IPS-11a (cell line): Measurements from ENCODE around the gene RAB6B.

Experiments used
- H3K4me3 ChIP-seq: one replicate; pipeline ENCODE4 v1.5.1; 2013; ENCODE audit warnings: low read depth, low read length, control low read depth

RAB6B gene

DNA sequence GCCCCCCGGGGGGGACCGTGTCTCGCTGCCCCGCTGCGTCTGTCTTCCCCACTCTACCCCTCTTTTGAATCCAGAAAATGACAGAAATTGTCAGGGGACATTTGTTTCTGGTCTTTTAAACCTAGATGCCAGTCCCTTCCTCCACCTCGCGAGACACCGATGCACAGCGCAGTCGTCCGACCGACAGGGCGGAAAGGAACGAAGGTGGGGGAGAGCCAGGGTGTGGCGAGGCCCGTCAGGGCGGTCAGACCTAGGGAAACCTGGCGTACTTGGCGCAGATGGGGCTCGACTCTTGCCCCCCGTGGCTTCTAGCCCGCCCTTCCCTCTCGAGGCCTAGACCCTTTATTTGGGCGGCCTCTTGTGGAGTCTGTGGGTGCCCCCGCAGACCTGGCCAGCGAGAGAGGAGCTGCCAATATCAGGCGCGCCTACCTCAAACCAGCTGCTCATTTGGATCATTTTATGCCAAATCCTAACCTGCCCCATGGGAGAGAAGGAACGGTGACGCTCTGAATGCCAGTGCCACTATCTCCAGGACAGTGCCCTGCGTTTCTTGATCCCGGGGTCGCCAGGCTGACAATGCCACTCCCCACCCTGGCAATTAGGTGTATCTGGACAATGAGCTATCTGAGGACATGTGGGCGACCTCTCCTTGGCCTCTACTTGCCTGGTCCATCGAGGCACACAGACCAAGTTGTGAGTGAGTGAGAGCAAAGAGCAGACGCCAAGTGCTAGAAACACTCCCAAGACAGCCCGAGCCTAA, 500 bp upstream of the RAB6B start:
- H3K4me3 ChIP-seq = peak overlapping the region; percentile 67

DNA sequence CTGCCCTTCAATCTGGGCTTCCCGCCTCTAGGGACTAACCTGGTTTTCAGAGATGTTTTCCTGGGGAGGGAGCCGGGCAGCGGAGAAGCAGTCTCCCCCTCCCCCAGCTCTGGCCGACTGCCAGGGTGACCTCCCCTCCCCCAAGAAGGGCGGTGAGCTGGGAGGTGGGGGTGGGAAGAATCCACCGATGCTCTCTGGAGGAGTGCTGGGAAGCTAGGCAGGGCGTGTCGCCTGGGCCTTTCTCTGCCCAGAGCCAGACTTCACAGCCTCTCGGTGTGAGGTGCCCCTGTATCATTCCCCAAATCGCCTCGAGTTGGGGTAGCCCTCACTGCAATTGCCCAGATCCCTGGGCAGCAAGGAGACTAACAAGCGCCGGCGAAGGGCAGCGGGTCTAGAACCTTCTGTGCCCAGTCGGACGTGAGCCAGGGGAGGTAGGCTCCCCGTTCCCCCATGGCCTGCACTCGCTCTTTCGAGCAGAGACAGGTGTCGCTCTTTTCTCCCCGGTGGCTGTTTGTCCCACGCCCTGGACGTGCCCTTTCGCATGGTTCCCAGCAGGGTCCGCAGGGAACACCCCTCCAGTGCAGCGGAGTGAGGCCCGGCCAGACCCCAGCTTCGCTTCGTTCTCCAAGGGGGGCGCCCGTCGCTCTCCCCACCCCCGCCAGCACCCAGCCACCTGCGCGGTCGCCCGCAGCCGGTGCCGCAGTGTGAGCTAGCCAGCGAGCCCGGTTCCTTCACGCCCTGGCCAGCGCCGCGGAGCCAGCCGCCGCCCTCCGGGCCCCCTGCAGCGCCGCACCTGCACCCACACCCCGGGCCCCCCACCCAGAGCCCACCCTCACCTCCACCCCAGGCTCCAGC, 1.1 kb downstream of the RAB6B start:
- H3K4me3 ChIP-seq = peak overlapping the region; percentile 67

DNA sequence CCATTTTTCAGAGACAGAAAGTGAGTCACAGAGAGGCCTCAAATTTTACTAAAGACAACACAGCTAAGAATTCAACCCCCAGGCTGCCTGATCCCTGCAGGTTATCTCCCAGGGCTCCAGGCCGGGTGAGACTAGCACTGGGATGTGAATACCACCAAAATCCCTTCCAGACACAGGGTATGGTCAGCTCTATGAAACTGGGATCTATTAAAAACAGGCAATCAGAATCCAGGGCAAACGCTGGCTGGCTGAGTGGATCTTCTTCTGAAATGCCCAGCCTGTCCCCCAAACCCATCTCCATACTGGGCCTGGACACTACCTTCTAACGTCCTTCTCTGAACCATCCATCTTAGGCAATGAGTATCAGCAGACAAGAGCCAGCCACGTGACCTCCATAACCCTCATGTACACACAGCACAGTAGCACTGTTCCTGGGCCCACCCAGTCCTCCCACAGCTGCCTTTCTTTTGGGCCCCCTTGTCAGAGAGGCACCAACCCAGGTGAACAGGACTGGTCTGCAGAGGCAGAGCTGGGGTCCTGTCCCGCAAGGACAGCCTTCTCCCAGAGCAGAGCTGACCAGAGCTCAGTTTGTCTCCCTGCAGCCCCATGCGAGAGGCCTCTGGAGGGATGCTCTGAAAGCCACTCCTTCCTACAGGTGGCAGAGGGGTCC, 1.9 kb downstream of the RAB6B start:
- peak overlapping the region; percentile 13 for H3K4me3 ChIP-seq

DNA sequence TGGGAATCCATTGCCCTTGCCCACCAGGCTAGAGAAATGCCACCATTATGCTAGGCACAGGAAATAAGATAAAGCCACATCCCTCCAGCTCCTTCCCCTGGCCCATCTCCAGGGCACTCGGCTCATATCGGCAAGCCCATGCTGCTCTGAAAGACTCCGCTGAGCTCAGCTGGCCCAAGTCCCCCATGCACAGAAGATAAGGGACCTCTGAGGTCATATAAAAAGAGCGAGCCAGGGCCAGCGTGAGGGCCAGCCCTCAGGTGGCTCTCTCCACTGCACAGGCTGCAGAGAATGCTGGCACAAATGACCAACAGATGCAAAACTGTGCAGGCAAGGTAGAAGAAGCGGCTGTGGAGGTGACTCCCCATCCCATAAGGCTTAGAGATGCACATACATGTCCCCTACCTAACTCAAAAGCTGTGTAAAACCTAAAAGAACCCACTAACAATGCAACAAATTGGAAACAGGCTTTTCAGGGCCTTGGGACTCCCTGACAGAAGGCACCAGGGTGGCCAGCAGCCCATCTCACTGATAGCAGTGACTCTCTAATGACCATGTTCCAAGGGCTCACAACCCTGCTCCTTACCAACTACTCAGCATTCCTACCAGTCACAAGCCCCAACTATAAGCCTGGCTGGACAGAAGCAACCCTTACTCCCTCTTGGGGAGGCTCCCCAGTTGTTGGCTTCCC, 3.0 kb downstream of the RAB6B start:
- no peak overlapping the region for H3K4me3 ChIP-seq

DNA sequence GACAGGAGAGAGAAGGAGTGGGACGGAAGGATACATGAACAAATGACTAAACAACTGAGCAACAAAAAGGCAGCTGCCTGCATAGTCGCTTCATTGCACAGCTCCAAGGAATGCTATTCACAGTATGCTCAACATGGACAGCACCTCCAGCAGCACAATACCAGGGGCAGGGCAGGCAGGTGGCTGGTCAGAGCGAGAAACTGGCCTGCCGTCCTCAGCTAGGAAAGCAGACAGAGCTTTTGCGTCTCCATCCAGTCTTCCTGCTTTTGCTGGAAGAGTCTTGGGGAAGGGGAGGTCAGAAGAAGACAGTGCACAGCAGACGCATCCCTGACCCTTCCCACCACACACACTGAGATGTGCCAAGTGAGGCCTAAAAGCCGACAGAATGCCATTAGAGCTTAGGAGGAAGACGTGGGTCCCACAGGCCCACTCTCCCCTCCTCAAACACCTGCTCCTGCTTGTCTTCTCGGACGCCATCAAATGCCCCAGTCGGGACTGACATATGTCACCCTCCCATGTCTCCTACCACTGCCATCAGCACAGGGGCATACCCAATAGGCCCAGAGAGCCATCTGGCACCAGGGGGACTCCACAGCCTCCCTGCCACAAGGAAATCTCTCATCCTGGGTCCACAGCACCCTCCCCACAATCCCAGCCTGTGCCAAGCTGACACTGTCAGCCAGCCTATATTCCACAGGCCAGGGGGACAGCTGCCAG, 3.9 kb downstream of the RAB6B start:
- no peak overlapping the region for H3K4me3 ChIP-seq

DNA sequence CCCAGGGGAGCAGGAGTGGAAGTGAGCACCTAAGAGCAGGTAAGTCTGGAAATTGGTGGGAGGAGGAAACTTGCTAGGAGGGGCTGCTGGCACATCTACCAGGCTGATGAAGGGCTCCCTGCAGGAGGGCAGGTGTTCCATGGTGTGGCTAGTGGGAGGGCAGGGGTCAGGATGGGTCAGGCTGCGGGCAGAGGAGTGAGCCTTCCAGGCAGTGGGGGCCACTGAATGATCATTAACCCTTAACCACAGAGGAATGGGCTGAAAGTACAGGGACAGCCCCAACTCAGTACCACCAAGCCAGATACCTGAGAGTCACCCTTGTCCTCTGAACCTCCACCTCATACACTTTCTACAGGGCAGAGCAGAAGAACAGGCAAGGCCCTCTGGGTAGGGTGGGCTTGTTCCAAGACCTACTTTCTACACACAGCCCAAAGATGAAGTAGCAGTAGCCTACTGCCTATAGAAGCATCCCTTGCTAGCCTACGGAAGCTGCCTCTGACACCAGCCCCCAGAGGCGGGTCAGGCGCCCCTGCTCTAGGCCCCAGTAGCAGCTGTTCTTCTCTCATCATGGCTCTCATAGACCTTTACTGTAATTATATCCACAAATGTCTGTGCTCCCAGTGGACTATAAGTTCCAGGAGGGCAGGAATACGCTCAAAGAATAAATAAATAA, 4.6 kb downstream of the RAB6B start:
- no peak overlapping the region for H3K4me3 ChIP-seq

DNA sequence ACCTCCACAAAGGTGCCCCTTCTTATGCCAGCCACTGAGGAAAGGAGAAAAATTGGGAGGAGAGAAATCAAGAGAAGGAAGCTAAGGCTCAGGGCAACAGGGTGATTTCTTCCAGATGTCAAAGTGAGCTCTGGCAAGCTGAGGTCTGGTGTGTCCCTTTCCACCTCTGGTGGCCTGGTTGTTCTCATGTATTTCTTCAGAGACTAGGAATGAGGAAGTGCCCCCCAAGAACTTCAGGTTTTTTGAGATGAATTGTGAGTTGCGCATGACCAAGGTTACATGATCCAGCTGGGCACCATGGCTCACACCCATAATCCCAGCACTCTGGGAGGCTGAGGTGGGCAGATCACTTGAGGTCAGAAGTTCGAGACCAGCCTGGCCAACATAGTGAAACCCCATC, 5.6 kb downstream of the RAB6B start:
- H3K4me3 ChIP-seq = no peak overlapping the region

DNA sequence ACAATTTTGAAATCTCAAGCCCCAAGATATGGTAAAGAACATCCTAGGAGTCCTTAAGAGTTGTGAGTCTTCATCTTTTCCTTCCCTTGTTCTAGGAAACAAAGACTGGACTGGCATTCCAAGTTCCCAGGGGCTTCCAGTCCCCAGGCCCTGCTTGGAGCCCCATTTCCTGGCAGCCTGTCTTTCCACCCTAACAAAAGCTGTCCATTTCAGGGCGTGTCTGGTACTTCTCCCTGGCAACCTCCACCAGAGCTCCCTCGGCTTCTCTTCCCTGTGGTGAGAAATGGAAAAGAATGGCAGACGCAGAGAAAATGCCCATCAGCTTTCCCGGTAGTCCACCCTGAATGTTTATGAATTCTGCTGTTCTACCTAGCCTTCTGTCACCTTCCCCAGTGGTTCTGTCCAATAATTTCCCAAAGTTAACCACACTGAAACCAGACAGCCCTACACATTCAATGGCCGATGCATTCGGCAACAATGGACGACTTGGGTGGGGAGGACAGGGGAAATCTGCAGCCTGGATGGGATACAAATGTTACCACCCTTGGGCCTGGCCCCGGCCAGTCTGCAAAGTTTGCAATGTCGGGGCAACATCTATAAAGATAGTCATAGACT, 6.8 kb downstream of the RAB6B start:
- H3K4me3 ChIP-seq = no peak overlapping the region

DNA sequence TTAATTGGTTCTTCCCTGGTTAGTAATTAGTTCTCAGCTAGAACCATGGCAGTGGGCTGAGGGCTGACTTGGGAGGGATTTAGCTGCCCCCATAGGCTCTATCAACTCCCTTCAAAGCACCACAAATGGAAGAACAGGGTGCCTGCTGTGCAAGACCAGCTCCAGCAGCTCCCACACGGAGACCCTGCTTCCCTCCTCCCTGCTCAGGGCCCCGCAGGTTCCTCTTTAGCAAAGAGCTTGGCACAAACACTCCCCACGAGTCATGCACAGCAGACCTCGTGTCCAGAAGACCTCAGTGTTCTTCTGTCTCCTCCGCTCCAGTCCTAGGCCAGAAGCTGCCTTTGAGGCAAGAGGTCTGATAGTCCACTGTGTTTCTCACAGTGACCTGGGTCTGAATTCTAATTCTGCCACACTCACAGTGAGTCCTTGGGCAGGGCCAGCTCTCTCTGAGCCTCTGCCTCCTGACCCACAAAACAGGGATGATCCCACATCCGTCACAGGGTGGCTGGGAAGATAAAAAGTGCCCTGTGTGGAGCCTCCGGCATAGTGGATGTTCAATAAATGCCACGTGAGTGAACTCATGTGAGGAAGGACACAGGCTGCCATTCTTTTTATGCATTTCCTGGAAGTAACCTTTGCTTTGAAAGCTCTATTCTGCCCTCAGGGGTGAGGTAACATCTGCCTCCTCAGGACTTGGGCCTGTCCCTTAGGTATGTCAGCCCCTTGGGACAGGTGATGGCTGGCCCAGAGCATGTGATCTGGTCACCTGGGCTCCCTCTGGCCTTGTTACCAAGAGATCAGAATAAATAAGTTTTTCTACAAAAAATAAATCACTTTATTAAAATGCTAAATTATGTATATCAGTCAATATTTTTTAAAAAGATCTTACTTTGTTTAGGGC, 7.6 kb downstream of the RAB6B start:
- H3K4me3 ChIP-seq = no peak overlapping the region

DNA sequence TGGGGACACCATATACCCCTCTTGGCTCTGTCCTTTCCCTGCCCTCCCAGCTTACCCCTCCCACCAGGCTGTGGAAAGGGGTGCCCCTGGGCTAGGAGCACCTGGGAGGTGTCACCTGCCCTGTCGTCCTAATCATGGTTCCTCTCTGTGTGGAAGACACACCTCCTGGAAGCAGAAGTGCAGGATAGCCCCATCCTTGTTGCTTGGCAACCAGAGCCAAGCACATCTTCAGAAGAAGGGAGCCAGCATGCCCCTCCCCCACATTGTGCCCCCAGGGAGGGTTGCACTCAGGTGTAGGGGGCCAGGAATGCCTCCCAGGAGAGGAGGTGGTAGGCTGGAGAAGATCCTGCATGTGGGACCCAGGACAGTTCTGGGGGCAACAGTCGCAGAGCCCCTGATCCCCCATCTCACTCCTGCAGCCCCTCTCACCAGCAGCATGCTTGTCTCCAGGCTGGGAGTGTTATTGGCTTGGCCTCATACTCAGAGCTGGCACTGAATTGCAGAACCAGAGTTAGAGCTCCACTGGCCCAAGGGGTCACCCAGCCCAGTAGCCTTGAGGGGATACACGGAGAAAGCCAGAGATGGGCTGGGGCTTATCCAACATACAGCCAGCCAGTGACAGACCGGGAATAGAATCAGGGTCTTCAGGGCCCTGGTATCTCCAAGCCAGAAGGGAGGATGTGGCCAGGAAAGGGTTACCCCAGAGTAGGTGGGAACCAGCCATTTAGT, 8.4 kb downstream of the RAB6B start:
- H3K4me3 ChIP-seq = no peak overlapping the region

DNA sequence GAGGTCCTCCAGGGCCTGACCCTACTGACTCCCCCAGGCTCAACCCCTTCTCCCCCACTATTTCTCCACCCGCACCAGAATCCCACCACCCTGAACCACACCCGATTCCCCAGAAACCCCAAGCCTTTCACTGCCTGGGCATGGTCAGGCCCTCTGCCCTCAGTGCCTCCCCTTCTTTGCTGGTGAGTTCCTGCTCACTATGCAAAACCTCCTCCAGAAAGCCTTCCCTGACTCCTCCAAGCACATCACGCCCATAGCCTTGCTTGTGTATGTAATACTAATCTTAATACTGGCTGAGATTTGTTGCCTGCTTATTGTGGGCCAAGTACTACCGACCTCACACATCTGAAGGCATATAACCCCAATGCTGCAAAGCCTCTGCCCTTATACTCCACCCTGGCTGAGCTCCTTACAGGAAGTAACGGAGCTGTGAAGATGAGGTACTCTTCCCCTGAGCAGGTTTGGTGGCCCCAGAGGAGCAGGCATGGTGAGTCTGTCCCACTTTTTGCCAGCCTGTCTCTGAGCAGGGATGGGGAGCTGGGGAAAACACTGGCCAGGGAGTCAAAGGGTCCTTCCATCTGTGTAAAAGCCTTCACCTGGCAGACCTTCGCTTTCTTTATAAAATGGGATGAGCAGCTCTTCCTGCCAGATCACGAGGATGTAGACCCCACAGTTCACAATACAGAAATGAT, 9.5 kb downstream of the RAB6B start:
- no peak overlapping the region for H3K4me3 ChIP-seq

DNA sequence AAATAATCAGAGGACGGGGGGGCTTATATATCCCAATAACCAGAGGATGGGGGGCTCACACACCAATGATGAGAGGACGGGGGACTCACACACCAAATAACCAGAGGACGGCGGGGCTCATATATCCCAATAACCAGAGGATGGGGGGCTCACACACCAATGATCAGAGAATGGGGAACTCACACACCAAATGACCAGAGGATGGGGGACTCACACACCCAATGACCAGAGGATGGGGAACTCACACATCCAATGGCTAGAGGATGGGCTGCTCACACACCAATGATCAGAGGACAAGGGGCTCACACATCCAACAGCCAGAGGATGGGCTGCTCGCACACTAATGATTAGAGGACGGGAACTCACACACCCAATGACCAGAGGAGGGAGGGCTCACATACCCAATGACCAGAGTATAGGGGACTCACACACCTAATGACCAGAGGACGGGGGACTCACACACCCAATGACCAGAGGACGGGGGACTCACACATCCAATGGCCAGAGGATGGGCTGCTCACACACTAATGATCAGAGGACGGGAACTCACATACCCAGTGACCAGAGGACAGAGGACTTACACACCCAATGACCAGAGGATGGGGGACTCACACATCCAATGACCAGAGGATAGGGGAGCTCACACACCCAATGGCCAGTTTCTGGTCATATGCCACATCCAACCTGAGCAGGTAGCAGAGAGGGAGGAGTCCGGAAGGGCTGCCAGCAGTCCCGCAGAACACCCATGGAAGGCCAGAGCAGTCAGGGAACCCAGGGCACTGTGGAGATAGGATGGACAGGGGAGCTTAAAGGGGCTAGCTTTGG, 10.6 kb downstream of the RAB6B start:
- no peak overlapping the region for H3K4me3 ChIP-seq

DNA sequence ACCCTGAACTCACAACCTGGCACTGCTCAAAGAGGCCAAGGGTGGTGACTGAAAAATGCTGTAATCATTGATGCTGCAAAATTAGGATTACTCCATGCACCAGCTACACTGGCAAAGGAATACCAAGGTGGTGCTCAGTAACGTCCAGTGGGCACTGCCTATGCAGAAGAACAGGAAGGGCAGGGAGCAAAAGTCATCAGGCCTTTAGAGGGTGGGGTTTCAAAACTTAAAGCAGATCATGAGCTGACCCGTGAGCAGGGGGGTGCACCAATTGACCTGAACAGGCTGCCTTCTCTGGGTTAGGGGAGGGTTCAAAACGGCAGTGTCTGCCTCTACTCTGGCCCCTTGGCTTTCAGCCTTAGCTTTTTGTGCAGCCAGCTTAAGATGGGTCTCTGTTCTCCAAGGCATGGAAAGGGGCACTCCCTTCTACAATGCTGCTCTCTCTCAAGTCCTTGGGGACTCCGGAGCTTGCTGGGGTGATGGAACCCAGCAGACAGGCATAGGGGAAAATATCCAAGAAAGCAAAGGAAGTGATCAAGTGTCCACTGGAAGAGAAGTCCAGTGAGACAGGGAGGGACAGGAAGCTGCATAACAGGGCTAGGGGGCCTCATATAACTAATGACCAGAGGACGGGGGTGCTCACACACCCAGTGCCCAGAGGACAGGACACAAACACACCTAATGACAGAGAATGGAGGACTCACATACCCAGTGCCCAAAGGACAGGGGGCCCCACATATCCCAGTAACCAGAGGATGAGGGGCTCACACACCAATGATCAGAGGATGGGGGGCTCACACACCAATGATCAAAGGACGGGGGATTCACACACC, 11.4 kb downstream of the RAB6B start:
- H3K4me3 ChIP-seq = no peak overlapping the region

DNA sequence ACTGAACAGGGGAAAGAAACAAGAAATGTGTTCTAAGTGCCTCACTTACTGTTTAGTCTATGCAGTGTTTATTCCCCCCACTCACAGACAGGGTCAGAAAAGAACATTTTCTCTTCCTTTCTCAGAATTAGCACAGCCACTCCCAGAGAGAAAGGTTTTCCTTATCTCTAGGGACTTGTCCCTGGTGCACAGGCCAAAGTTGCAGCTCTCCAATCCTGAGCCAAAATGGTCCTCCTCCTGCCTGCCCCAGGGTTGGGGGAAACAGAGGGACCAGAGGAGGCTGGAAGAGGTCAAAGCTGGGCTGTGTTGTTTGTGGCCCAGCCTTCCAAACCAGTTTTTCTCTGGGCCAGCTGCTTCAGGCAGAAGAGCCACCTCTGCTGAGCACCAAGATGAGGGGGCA, 12.0 kb downstream of the RAB6B start:
- H3K4me3 ChIP-seq = no peak overlapping the region

DNA sequence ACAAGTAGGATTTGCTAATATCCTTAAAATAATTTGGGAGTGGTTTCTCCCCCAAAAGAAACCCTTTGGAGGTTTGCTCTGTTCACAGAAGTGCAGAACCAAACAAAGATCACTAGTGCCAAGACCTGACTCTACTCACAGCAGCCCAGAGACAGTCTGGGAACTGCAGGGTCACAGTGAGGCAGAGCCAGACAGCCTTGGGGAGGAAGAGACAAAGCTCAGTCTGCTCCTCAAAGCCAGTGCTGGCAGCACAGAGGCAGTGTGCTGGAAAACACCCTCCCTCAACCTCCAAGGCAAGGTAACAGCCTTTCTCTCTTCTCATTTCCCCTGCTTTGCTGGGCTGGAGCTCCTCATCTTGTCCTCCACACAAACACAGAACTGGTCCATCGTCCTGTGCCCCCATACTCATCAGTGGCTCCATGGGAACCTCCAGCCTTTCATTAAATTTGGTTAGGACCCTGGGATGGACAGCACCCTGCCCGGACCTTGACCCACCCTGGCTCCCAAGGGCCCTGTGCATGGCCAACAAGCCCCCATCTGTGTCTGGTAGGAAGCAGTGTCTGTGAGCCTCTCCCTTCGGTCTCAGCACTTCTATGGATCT, 12.6 kb downstream of the RAB6B start:
- no peak overlapping the region for H3K4me3 ChIP-seq
